ENCODE results near the gene LIN9.

DNA sequence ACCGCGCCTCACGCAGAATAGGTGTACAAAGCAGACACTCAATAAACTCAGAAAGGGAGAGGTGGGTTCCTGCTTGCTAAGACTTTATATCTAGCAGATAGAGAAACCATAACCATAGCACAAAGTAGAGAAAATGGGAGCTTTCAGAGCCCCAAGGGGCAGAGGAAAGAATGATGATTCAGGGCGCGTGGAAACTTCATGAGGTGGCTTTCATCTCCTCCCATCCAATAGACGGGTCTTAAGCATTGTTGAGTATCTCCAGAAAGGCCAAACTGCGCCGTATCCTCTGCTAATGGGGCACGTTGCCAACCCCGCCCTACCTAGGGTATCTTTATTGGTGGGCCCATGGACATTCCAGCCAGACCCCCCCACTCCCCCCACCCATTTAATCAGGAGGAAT lies 86.3 kb downstream of the LIN9 start:
- TF ChIP-seq, protein P1, sequence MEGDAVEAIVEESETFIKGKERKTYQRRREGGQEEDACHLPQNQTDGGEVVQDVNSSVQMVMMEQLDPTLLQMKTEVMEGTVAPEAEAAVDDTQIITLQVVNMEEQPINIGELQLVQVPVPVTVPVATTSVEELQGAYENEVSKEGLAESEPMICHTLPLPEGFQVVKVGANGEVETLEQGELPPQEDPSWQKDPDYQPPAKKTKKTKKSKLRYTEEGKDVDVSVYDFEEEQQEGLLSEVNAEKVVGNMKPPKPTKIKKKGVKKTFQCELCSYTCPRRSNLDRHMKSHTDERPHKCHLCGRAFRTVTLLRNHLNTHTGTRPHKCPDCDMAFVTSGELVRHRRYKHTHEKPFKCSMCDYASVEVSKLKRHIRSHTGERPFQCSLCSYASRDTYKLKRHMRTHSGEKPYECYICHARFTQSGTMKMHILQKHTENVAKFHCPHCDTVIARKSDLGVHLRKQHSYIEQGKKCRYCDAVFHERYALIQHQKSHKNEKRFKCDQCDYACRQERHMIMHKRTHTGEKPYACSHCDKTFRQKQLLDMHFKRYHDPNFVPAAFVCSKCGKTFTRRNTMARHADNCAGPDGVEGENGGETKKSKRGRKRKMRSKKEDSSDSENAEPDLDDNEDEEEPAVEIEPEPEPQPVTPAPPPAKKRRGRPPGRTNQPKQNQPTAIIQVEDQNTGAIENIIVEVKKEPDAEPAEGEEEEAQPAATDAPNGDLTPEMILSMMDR (IDR thresholded peaks at IDR 0.05; ENCODE audit: low read depth, low read length): no peak
- no peak for TF ChIP-seq EZH2phosphoT487 (IDR thresholded peaks at IDR 0.05; ENCODE audit: low read depth)
